ENCODE data around the gene GABRB1. TPM values are rescaled to one million over a fixed set of nuclear protein-coding genes. Genes with fewer than 3 reads are reported as not detected.

Gene GABRB1
- total and polyA plus RNA-seq, 8 donors, result 0.16 TPM; not detected in 7

- Histone ChIP-seq H3K4me1 (no peaks in the 10 kb centered on the region), H3K27ac (no peak overlapping the region), H3K36me3 (no peaks in the 10 kb centered on the region), H3K9me3 (no peaks in the 10 kb centered on the region), H3K4me3 (no peak overlapping the region), H3K27me3 (no peaks in the 10 kb centered on the region)
- intact Hi-C loops (cut with DNase I), result no loop called here
- FAIRE-seq (no peak), DNase-seq (no peak), ATAC-seq (no peak)
- TF ChIP-seq CTCF (IDR thresholded peaks at IDR 0.05), result no peak
- 36 to 46% methylated on average over 1 of the region's 1 CpG for WGBS, 2 donors
Measured at GRCh38 chr4:47410271-47410670, 378.9 kb downstream of the GABRB1 start.

- no peak overlapping the region for H3K4me3 ChIP-seq
- ATAC-seq (no peak), DNase-seq (no peak), FAIRE-seq (no peak)
- H3K27me3 ChIP-seq, result no peaks in the 10 kb centered on the region
- H3K36me3 ChIP-seq, result no peaks in the 10 kb centered on the region
- WGBS, 2 donors, result 26 to 39% methylated on average over 2 of the region's 2 CpGs
- intact Hi-C loops (cut with DNase I), result no loop called here
- no peaks in the 10 kb centered on the region for H3K4me1 ChIP-seq
- no peak overlapping the region for H3K27ac ChIP-seq
- no peak for TF ChIP-seq CTCF (IDR thresholded peaks at IDR 0.05)
- no peaks in the 10 kb centered on the region for H3K9me3 ChIP-seq
Measured at GRCh38 chr4:47413521-47413920, 382.2 kb downstream of the GABRB1 start.

GRCh38 chr4:47415719-47416118, 384.4 kb downstream of the GABRB1 start:
- Histone ChIP-seq H3K27me3 (no peaks in the 10 kb centered on the region), H3K4me3 (no peak overlapping the region), H3K36me3 (no peaks in the 10 kb centered on the region), H3K9me3 (no peaks in the 10 kb centered on the region), H3K27ac (no peak overlapping the region), H3K4me1 (no peaks in the 10 kb centered on the region)
- no peak for TF ChIP-seq CTCF (IDR thresholded peaks at IDR 0.05)
- ATAC-seq, result no peak
- intact Hi-C loops (cut with DNase I), result no loop called here
- no peak for DNase-seq
- no peak for FAIRE-seq

GRCh38 chr4:47418147-47418546, 386.8 kb downstream of the GABRB1 start:
- FAIRE-seq (no peak), DNase-seq (no peak), ATAC-seq (no peak)
- WGBS, 2 donors, result 29 to 40% methylated on average over 2 of the region's 2 CpGs
- Histone ChIP-seq H3K36me3 (no peaks in the 10 kb centered on the region), H3K4me3 (no peak overlapping the region), H3K9me3 (no peaks in the 10 kb centered on the region), H3K27ac (no peak overlapping the region), H3K4me1 (no peaks in the 10 kb centered on the region), H3K27me3 (no peaks in the 10 kb centered on the region)
- TF ChIP-seq CTCF (IDR thresholded peaks at IDR 0.05), result no peak
- intact Hi-C loops (cut with DNase I), result no loop called here

GRCh38 chr4:47419296-47419695, 387.9 kb downstream of the GABRB1 start:
- 38% methylated on average over 2 of the region's 2 CpGs for WGBS, 2 donors
- Histone ChIP-seq H3K9me3 (no peaks in the 10 kb centered on the region), H3K4me1 (no peaks in the 10 kb centered on the region), H3K27ac (no peak overlapping the region), H3K36me3 (no peaks in the 10 kb centered on the region), H3K4me3 (no peak overlapping the region), H3K27me3 (no peaks in the 10 kb centered on the region)
- TF ChIP-seq CTCF (IDR thresholded peaks at IDR 0.05), result no peak
- FAIRE-seq, result no peak
- ATAC-seq, result no peak
- no peak for DNase-seq
- intact Hi-C loops (cut with DNase I), result no loop called here
